Mesendoderm (in vitro differentiated cells): ENCODE measurements around the gene PTPRD.

Experiments used
- DNase-seq: peaks from one replicate; pipeline ENCODE4 v3.0.0; 2013
- H2AK5ac ChIP-seq: 2 replicates; pipeline ENCODE4 v1.6.1; 2013; ENCODE audit warnings: low read length, inconsistent platforms
- H2BK120ac ChIP-seq: 2 replicates; pipeline ENCODE4 v1.6.1; 2013; ENCODE audit warnings: low read depth, mild to moderate bottlenecking, low read length, moderate library complexity, mixed read lengths
- H2BK15ac ChIP-seq: replicated peaks from 2 replicates; pipeline ENCODE4 v1.6.1; 2013; ENCODE audit warnings: low read depth, mild to moderate bottlenecking, moderate library complexity
- H2BK5ac ChIP-seq: 2 replicates; pipeline ENCODE4 v1.6.1; 2013; ENCODE audit warnings: low read length, inconsistent platforms
- H3K18ac ChIP-seq: 2 replicates; pipeline ENCODE4 v1.6.1; 2013; ENCODE audit warnings: mild to moderate bottlenecking, low read length, mixed read lengths
- H3K23ac ChIP-seq: one replicate; pipeline ENCODE4 v1.6.1; 2013; ENCODE audit warnings: low read length
- H3K27ac ChIP-seq: 2 replicates; pipeline ENCODE4 v1.5.1; 2013; ENCODE audit warnings: low read depth, mild to moderate bottlenecking, inconsistent platforms, low read length, moderate library complexity
- H3K27me3 ChIP-seq: 2 replicates; pipeline ENCODE4 v1.6.1; 2013; ENCODE audit warnings: low read length, control low read depth, mild to moderate bottlenecking, inconsistent platforms; ENCODE audit not compliant: insufficient read depth, poor library complexity
- H3K36me3 ChIP-seq: 2 replicates; pipeline ENCODE4 v1.6.1; 2013; ENCODE audit warnings: low read length, inconsistent platforms; ENCODE audit not compliant: control insufficient read depth, insufficient read depth
- H3K4ac ChIP-seq: one replicate; pipeline ENCODE4 v1.6.1; 2013; ENCODE audit warnings: low read depth, mild to moderate bottlenecking, low read length, moderate library complexity
- H3K4me1 ChIP-seq: 2 replicates; pipeline ENCODE4 v1.6.1; 2013; ENCODE audit warnings: low read depth, low read length, inconsistent platforms; ENCODE audit not compliant: control insufficient read depth
- H3K4me2 ChIP-seq: 2 replicates; pipeline ENCODE4 v1.6.1; 2013; ENCODE audit warnings: low read length
- H3K4me3 ChIP-seq: 2 replicates; pipeline ENCODE4 v1.5.1; 2013; ENCODE audit warnings: mild to moderate bottlenecking, low read length
- H3K56ac ChIP-seq: one replicate; pipeline ENCODE4 v1.6.1; 2013; ENCODE audit warnings: low read length
- H3K79me1 ChIP-seq: 2 replicates; pipeline ENCODE4 v1.6.1; 2013; ENCODE audit warnings: low read length, inconsistent platforms
- H3K79me2 ChIP-seq: 2 replicates; pipeline ENCODE4 v1.6.1; 2013; ENCODE audit warnings: mild to moderate bottlenecking, low read length; ENCODE audit not compliant: control insufficient read depth, insufficient read depth
- H3K9ac ChIP-seq: 2 replicates; pipeline ENCODE4 v1.6.1; 2013; ENCODE audit warnings: low read length, inconsistent platforms
- H4K5ac ChIP-seq: one replicate; pipeline ENCODE4 v1.6.1; 2013; ENCODE audit warnings: low read length
- H4K8ac ChIP-seq: one replicate; pipeline ENCODE4 v1.6.1; 2013; ENCODE audit warnings: low read depth, mild to moderate bottlenecking, control low read depth, low read length, moderate library complexity
- WGBS: extraction: QIAGEN DNeasy Blood & Tissue Kit; methylation state at CpG from one replicate; pipeline ENCODE4 v1.1.7; 2013; ENCODE audit warnings: low lambda C conversion rate, missing lambda C conversion rate; ENCODE audit not compliant: insufficient coverage; ENCODE audit errors: extremely low coverage; 5-methylcytosine and 5-hydroxymethylcytosine counted together

PTPRD gene

GRCh38 chr9:9914174-9914573 is 698.6 kb downstream of the PTPRD start:
- H3K27ac ChIP-seq: no peak overlapping the region
- H3K4me2 ChIP-seq: no peak overlapping the region
- no peaks in the 10 kb centered on the region for H3K79me1 ChIP-seq
- no peak overlapping the region for H4K5ac ChIP-seq
- no peak overlapping the region for H2BK15ac ChIP-seq
- no peak overlapping the region for H2AK5ac ChIP-seq
- H4K8ac ChIP-seq: no peak overlapping the region
- no peaks in the 10 kb centered on the region for H3K4me1 ChIP-seq
- no peak overlapping the region for H3K4ac ChIP-seq
- H3K4me3 ChIP-seq: no peak overlapping the region
- no peak overlapping the region for H3K9ac ChIP-seq
- no peaks in the 10 kb centered on the region for H3K79me2 ChIP-seq
- no peak overlapping the region for H3K23ac ChIP-seq
- WGBS: no CpG with 5 or more reads among the region's 3 CpGs
- no peak overlapping the region for H3K56ac ChIP-seq
- H3K36me3 ChIP-seq: no peaks in the 10 kb centered on the region
- H3K27me3 ChIP-seq: no peaks in the 10 kb centered on the region
- H2BK120ac ChIP-seq: no peak overlapping the region
- no peak overlapping the region for H2BK5ac ChIP-seq
- H3K18ac ChIP-seq: no peak overlapping the region
- DNase-seq: peak; percentile 82

GRCh38 chr9:9913276-9913832 is 699.4 kb downstream of the PTPRD start:
- H4K5ac ChIP-seq: no peak overlapping the region
- H2BK120ac ChIP-seq: no peak overlapping the region
- H3K4me2 ChIP-seq: no peak overlapping the region
- no peak overlapping the region for H3K4me3 ChIP-seq
- peak; percentile 17 for DNase-seq
- no peak overlapping the region for H4K8ac ChIP-seq
- H3K27ac ChIP-seq: no peak overlapping the region
- no peak overlapping the region for H2AK5ac ChIP-seq
- no peaks in the 10 kb centered on the region for H3K36me3 ChIP-seq
- no peaks in the 10 kb centered on the region for H3K27me3 ChIP-seq
- no peak overlapping the region for H2BK5ac ChIP-seq
- H3K56ac ChIP-seq: no peak overlapping the region
- no peak overlapping the region for H3K9ac ChIP-seq
- no CpG with 5 or more reads among the region's 1 CpG for WGBS
- no peak overlapping the region for H3K23ac ChIP-seq
- no peaks in the 10 kb centered on the region for H3K79me1 ChIP-seq
- H3K79me2 ChIP-seq: no peaks in the 10 kb centered on the region
- H3K4me1 ChIP-seq: no peaks in the 10 kb centered on the region
- no peak overlapping the region for H3K18ac ChIP-seq
- H3K4ac ChIP-seq: no peak overlapping the region
- H2BK15ac ChIP-seq: no peak overlapping the region

- Histone ChIP-seq H2BK120ac (no peak overlapping the region), H3K4me1 (no peaks in the 10 kb centered on the region), H3K79me2 (no peaks in the 10 kb centered on the region), H3K27me3 (no peaks in the 10 kb centered on the region), H3K4ac (no peak overlapping the region), H3K23ac (no peak overlapping the region), H2BK5ac (no peak overlapping the region), H3K9ac (no peak overlapping the region), H3K79me1 (no peaks in the 10 kb centered on the region), H3K27ac (no peak overlapping the region), H3K4me2 (no peak overlapping the region), H3K4me3 (no peak overlapping the region), H4K5ac (no peak overlapping the region), H4K8ac (no peak overlapping the region), H3K18ac (no peak overlapping the region), H2BK15ac (no peak overlapping the region), H3K56ac (no peak overlapping the region), H3K36me3 (no peaks in the 10 kb centered on the region), H2AK5ac (no peak overlapping the region)
- DNase-seq: no peak
- WGBS: no CpG with 5 or more reads among the region's 2 CpGs
Measured at GRCh38 chr9:9912459-9912858, 700.3 kb downstream of the PTPRD start.

- no peak overlapping the region for H2BK5ac ChIP-seq
- no peak overlapping the region for H3K18ac ChIP-seq
- H3K23ac ChIP-seq: no peak overlapping the region
- no peaks in the 10 kb centered on the region for H3K79me2 ChIP-seq
- no peak overlapping the region for H3K4ac ChIP-seq
- H3K4me3 ChIP-seq: no peak overlapping the region
- no peak overlapping the region for H3K27ac ChIP-seq
- H3K9ac ChIP-seq: no peak overlapping the region
- no peaks in the 10 kb centered on the region for H3K27me3 ChIP-seq
- H3K36me3 ChIP-seq: no peaks in the 10 kb centered on the region
- no peak for DNase-seq
- H4K8ac ChIP-seq: no peak overlapping the region
- no peaks in the 10 kb centered on the region for H3K79me1 ChIP-seq
- no CpG with 5 or more reads among the region's 3 CpGs for WGBS
- H4K5ac ChIP-seq: no peak overlapping the region
- H2AK5ac ChIP-seq: no peak overlapping the region
- H2BK120ac ChIP-seq: no peak overlapping the region
- no peak overlapping the region for H3K56ac ChIP-seq
- no peak overlapping the region for H2BK15ac ChIP-seq
- no peaks in the 10 kb centered on the region for H3K4me1 ChIP-seq
- H3K4me2 ChIP-seq: no peak overlapping the region
Measured at GRCh38 chr9:9905736-9906135, 707.1 kb downstream of the PTPRD start.

DNA sequence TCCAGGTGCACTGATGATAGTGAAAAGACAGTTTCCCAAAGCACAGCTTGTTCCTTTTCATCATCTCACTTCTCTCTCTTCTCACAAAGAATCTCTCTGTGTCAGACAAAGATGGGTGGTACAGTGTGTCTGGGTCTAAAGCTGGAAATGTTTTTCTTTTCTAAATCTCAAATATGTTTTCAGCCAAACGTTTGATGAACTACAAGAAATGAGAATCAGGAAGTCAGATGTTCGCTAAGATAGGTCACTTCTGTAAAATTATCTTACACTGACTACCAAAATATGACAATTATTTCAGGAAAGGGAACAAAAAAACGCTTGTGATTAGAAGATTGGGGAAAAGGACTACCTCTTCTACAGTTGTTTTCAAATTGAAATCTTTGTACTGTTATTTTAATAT is 708.8 kb downstream of the PTPRD start:
- H3K27ac ChIP-seq: no peak overlapping the region
- no peak overlapping the region for H2BK120ac ChIP-seq
- H4K5ac ChIP-seq: no peak overlapping the region
- no peaks in the 10 kb centered on the region for H3K79me2 ChIP-seq
- H3K4me3 ChIP-seq: no peak overlapping the region
- no peak for DNase-seq
- no peaks in the 10 kb centered on the region for H3K79me1 ChIP-seq
- H3K4me2 ChIP-seq: no peak overlapping the region
- no peak overlapping the region for H2AK5ac ChIP-seq
- no peak overlapping the region for H3K4ac ChIP-seq
- H3K23ac ChIP-seq: no peak overlapping the region
- H3K9ac ChIP-seq: no peak overlapping the region
- H3K4me1 ChIP-seq: no peaks in the 10 kb centered on the region
- H4K8ac ChIP-seq: no peak overlapping the region
- no peak overlapping the region for H3K18ac ChIP-seq
- H2BK15ac ChIP-seq: no peak overlapping the region
- no peaks in the 10 kb centered on the region for H3K27me3 ChIP-seq
- no CpG with 5 or more reads among the region's 3 CpGs for WGBS
- H2BK5ac ChIP-seq: no peak overlapping the region
- no peak overlapping the region for H3K56ac ChIP-seq
- no peaks in the 10 kb centered on the region for H3K36me3 ChIP-seq

DNA sequence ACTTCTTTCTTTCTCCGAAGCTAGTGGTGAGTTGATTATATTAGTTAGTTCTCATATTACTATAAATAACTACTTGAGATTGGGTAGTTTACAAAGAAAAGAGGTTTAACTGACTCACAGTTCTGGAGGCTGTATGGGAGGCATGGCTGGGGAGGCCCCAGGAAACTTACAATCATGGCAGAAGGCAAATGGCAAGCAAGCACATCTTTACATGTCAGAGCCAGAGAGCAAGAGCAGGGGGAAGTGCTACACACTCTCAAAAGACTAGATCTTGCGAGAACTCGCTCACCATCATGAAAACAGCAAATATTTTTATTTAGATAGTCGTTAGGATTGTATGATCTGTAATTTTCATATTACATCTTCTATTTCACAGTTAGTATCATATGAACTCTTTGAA is 711.2 kb downstream of the PTPRD start:
- H4K8ac ChIP-seq: no peak overlapping the region
- DNase-seq: no peak
- no peaks in the 10 kb centered on the region for H3K36me3 ChIP-seq
- H3K4ac ChIP-seq: no peak overlapping the region
- H3K9ac ChIP-seq: no peak overlapping the region
- H3K27me3 ChIP-seq: no peaks in the 10 kb centered on the region
- no CpG with 5 or more reads among the region's 4 CpGs for WGBS
- no peak overlapping the region for H2AK5ac ChIP-seq
- no peak overlapping the region for H2BK5ac ChIP-seq
- no peak overlapping the region for H3K56ac ChIP-seq
- no peak overlapping the region for H3K4me3 ChIP-seq
- no peaks in the 10 kb centered on the region for H3K79me1 ChIP-seq
- H3K79me2 ChIP-seq: no peaks in the 10 kb centered on the region
- H3K4me1 ChIP-seq: no peaks in the 10 kb centered on the region
- no peak overlapping the region for H3K4me2 ChIP-seq
- no peak overlapping the region for H3K23ac ChIP-seq
- H3K27ac ChIP-seq: no peak overlapping the region
- no peak overlapping the region for H4K5ac ChIP-seq
- H3K18ac ChIP-seq: no peak overlapping the region
- H2BK15ac ChIP-seq: no peak overlapping the region
- H2BK120ac ChIP-seq: no peak overlapping the region
